Neural cell (in vitro differentiated cells): ENCODE data around the gene DTNBP1. TPM values are rescaled to one million over a fixed set of nuclear protein-coding genes. Genes with fewer than 3 reads are reported as not detected.

Experiments
- H2AFZ ChIP-seq: fragments of 200-600, 300-800 bp; sonication (generic), shearing (Covaris generic); 2 replicates; pipeline ENCODE4 v1.6.0; 2014; ENCODE audit warnings: low read depth, mild to moderate bottlenecking, antibody characterized with exemption, low read length, moderate library complexity
- H3F3A ChIP-seq: fragments of 200-600 bp; shearing (Covaris generic); 2 replicates; pipeline ENCODE4 v1.6.1; 2016; ENCODE audit warnings: mild to moderate bottlenecking, moderate library complexity, mixed read lengths, antibody characterized with exemption, low read length; ENCODE audit not compliant: insufficient read depth, poor library complexity, severe bottlenecking
- H3K27ac ChIP-seq: fragments of 200-600, 300-800 bp; sonication (generic), shearing (Covaris generic); 2 replicates; pipeline ENCODE4 v1.5.1; 2014; ENCODE audit warnings: mild to moderate bottlenecking, low read length, moderate library complexity
- H3K27me3 ChIP-seq: fragments of 300-800, 200-600 bp; sonication (generic), shearing (Covaris generic); 2 replicates; pipeline ENCODE4 v1.6.0; 2014; ENCODE audit warnings: mild to moderate bottlenecking, low read depth, low read length, moderate library complexity; ENCODE audit not compliant: insufficient read depth
- H3K36me3 ChIP-seq: fragments of 300-800, 200-600 bp; sonication (generic), shearing (Covaris generic); 2 replicates; pipeline ENCODE4 v1.5.1; 2014; ENCODE audit warnings: mild to moderate bottlenecking, antibody characterized with exemption, low read length, moderate library complexity; ENCODE audit not compliant: insufficient read depth
- H3K4me2 ChIP-seq: fragments of 300-800, 200-600 bp; sonication (generic), shearing (Covaris generic); 2 replicates; pipeline ENCODE4 v1.6.0; 2014; ENCODE audit warnings: mild to moderate bottlenecking, low read length
- H3K4me3 ChIP-seq: fragments of 300-800, 200-600 bp; sonication (generic), shearing (Covaris generic); 2 replicates; pipeline ENCODE4 v1.5.1; 2014; ENCODE audit warnings: mild to moderate bottlenecking, low read length, moderate library complexity
- H3K79me2 ChIP-seq: fragments of 200-600 bp; shearing (Covaris generic); replicated peaks from 2 replicates; pipeline ENCODE4 v1.6.0; 2014; ENCODE audit warnings: mild to moderate bottlenecking, low read length, moderate library complexity; ENCODE audit not compliant: insufficient read depth
- H3K9ac ChIP-seq: fragments of 300-800, 200-600 bp; sonication (generic), shearing (Covaris generic); 2 replicates; pipeline ENCODE4 v1.6.1; 2016; ENCODE audit warnings: mild to moderate bottlenecking, low read length, mixed read lengths
- H3K9me2 ChIP-seq: fragments of 200-600 bp; shearing (Covaris generic); 2 replicates; pipeline ENCODE4 v1.6.1; 2016; ENCODE audit warnings: mild to moderate bottlenecking, low read length, mixed read lengths; ENCODE audit not compliant: insufficient read depth
- H3K9me3 ChIP-seq: fragments of 200-600, 300-800 bp; sonication (generic), shearing (Covaris generic); 2 replicates; pipeline ENCODE4 v1.6.1; 2016; ENCODE audit warnings: mild to moderate bottlenecking, mixed run types, low read length, moderate library complexity, mixed read lengths
- H4K20me1 ChIP-seq: fragments of 200-600 bp; shearing (Covaris generic); 2 replicates; pipeline ENCODE4 v1.6.1; 2016; ENCODE audit warnings: mild to moderate bottlenecking, mixed run types; ENCODE audit not compliant: insufficient read depth
- EP300 ChIP-seq: fragments of 450-650 bp; conservative IDR thresholded peaks from 2 replicates; pipeline ENCODE4 v1.6.1; 2014; ENCODE audit warnings: antibody characterized with exemption, mild to moderate bottlenecking, moderate library complexity; ENCODE audit not compliant: poor library complexity, severe bottlenecking
- EZH2 ChIP-seq: fragments of 200-600, 300-800 bp; shearing (Covaris generic), sonication (generic); IDR thresholded peaks from 2 replicates; pipeline ENCODE4 v1.6.1; 2014; ENCODE audit warnings: antibody characterized with exemption, low read length, borderline replicate concordance, mild to moderate bottlenecking; ENCODE audit not compliant: insufficient read depth, poor library complexity, severe bottlenecking
- MXI1 ChIP-seq: fragments of 450-650 bp; conservative IDR thresholded peaks from 2 replicates; pipeline ENCODE4 v1.6.1; 2014; ENCODE audit warnings: antibody characterized with exemption, mild to moderate bottlenecking; ENCODE audit not compliant: poor library complexity, severe bottlenecking
- POLR2AphosphoS5 ChIP-seq: IDR thresholded peaks from 2 replicates; pipeline ENCODE4 v1.6.1; 2012
- RAD21 ChIP-seq: fragments of 450-650 bp; conservative IDR thresholded peaks from 2 replicates; pipeline ENCODE4 v1.6.1; 2014; ENCODE audit warnings: antibody characterized with exemption, mild to moderate bottlenecking, moderate library complexity
- SMC3 ChIP-seq: fragments of 450-650 bp; conservative IDR thresholded peaks from 2 replicates; pipeline ENCODE4 v1.6.1; 2014; ENCODE audit warnings: antibody characterized with exemption, mild to moderate bottlenecking, moderate library complexity; ENCODE audit not compliant: poor library complexity
- TAF1 ChIP-seq: IDR thresholded peaks from 2 replicates; pipeline ENCODE4 v1.6.1; 2012; ENCODE audit warnings: low read depth
- polyA plus RNA-seq: library from polyadenylated mRNA; depleted of rRNA; stranded (reverse); fragments of >200 nt; gene quantifications from 2 replicates; pipeline ENCODE4 v1.2.3, GENCODE V29; 2014
- TF ChIP-seq, protein P1 (sequence below): fragments of 450-650 bp; IDR thresholded peaks from 2 replicates; pipeline ENCODE4 v1.5.1; 2014; ENCODE audit warnings: antibody characterized with exemption, mild to moderate bottlenecking, moderate library complexity; ENCODE audit not compliant: poor library complexity, severe bottlenecking
- TF ChIP-seq, protein P2 (sequence below): IDR thresholded peaks from 2 replicates; pipeline ENCODE4 v1.6.1; 2012; ENCODE audit warnings: borderline replicate concordance

Gene DTNBP1
- polyA plus RNA-seq, 1 donor from 2014 or later: 22.6 TPM

DNA sequence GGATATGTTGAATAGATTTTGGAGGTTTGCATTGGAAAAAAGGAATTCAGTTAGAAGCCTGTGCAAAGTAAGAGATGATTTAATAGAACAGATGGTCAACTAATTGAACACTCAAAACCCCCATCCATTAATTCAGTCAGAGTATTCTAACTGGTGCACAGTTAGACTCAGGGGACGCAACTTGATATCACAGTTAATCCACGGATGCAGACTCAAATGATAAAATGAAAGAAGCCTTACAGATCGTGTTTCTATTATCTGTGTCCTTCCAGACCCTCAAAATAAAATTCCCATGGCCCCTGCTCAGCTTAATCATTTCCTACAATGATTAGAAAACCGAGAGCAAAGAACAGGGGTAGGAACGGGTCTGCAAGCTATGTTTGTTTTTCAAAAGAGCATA lies 45.4 kb upstream of the DTNBP1 start:
- TF ChIP-seq TAF1: no peak
- no peak for TF ChIP-seq MXI1
- no peak for TF ChIP-seq EP300
- TF ChIP-seq, protein P1, sequence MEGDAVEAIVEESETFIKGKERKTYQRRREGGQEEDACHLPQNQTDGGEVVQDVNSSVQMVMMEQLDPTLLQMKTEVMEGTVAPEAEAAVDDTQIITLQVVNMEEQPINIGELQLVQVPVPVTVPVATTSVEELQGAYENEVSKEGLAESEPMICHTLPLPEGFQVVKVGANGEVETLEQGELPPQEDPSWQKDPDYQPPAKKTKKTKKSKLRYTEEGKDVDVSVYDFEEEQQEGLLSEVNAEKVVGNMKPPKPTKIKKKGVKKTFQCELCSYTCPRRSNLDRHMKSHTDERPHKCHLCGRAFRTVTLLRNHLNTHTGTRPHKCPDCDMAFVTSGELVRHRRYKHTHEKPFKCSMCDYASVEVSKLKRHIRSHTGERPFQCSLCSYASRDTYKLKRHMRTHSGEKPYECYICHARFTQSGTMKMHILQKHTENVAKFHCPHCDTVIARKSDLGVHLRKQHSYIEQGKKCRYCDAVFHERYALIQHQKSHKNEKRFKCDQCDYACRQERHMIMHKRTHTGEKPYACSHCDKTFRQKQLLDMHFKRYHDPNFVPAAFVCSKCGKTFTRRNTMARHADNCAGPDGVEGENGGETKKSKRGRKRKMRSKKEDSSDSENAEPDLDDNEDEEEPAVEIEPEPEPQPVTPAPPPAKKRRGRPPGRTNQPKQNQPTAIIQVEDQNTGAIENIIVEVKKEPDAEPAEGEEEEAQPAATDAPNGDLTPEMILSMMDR: no peak
- H3K9ac ChIP-seq: no peak overlapping the region

DNA sequence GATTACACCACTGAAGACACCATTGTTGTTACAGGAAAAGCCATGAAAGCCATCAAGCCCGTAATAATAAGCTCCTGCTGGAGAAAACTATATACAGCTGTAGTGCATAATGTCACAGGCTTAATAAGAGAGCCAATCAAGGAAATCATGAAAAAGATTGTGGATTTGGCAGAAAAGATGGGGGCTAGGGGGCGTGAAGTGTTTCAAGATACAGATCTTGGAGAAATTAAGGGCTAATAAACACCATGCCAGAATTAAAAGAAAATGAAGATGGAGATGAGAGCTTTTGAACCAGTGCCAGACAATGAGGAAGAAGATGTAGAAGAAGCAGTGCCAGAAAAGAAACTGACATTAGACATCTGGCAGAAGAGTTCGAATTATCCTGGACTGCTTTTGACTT lies 43.2 kb upstream of the DTNBP1 start:
- Histone ChIP-seq H4K20me1 (no peaks in the 10 kb centered on the region), H3K4me3 (no peak overlapping the region), H3F3A (no peaks in the 10 kb centered on the region), H3K4me2 (no peak overlapping the region), H3K9me2 (no peaks in the 10 kb centered on the region), H3K9ac (no peak overlapping the region), H3K79me2 (no peaks in the 10 kb centered on the region), H2AFZ (no peak overlapping the region), H3K27ac (no peak overlapping the region), H3K9me3 (no peaks in the 10 kb centered on the region), H3K36me3 (no peaks in the 10 kb centered on the region), H3K27me3 (no peaks in the 10 kb centered on the region)
- TF ChIP-seq POLR2AphosphoS5: no peak
- no peak for TF ChIP-seq SMC3
- no peak for TF ChIP-seq EZH2
- TF ChIP-seq, protein P2, sequence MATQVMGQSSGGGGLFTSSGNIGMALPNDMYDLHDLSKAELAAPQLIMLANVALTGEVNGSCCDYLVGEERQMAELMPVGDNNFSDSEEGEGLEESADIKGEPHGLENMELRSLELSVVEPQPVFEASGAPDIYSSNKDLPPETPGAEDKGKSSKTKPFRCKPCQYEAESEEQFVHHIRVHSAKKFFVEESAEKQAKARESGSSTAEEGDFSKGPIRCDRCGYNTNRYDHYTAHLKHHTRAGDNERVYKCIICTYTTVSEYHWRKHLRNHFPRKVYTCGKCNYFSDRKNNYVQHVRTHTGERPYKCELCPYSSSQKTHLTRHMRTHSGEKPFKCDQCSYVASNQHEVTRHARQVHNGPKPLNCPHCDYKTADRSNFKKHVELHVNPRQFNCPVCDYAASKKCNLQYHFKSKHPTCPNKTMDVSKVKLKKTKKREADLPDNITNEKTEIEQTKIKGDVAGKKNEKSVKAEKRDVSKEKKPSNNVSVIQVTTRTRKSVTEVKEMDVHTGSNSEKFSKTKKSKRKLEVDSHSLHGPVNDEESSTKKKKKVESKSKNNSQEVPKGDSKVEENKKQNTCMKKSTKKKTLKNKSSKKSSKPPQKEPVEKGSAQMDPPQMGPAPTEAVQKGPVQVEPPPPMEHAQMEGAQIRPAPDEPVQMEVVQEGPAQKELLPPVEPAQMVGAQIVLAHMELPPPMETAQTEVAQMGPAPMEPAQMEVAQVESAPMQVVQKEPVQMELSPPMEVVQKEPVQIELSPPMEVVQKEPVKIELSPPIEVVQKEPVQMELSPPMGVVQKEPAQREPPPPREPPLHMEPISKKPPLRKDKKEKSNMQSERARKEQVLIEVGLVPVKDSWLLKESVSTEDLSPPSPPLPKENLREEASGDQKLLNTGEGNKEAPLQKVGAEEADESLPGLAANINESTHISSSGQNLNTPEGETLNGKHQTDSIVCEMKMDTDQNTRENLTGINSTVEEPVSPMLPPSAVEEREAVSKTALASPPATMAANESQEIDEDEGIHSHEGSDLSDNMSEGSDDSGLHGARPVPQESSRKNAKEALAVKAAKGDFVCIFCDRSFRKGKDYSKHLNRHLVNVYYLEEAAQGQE: no peak
- TF ChIP-seq EP300: no peak
- TF ChIP-seq RAD21: no peak
- no peak for TF ChIP-seq TAF1
- TF ChIP-seq MXI1: no peak
- TF ChIP-seq, protein P1: no peak

More for the DNA sequence above, 45.4 kb upstream of the DTNBP1 start:
- Histone ChIP-seq H4K20me1 (no peaks in the 10 kb centered on the region), H3K9me3 (no peaks in the 10 kb centered on the region), H3K27me3 (no peaks in the 10 kb centered on the region), H3K79me2 (no peaks in the 10 kb centered on the region), H3K4me2 (no peak overlapping the region), H3F3A (no peaks in the 10 kb centered on the region), H3K36me3 (no peaks in the 10 kb centered on the region), H3K27ac (no peak overlapping the region), H2AFZ (no peak overlapping the region), H3K4me3 (no peak overlapping the region), H3K9me2 (no peaks in the 10 kb centered on the region)
